HG03558 (cell line): Measurements from ENCODE around the gene CD99.
"Not testable (repeated sequence)": the region's sequence is repeated elsewhere in the genome, so short reads cannot be mapped to it uniquely, and the experiment has no call there.

Experiments
- ATAC-seq: cut with Tn5 transposase; IDR thresholded peaks from one replicate; pipeline ENCODE4 v1.9.1; 2021; ENCODE audit warnings: moderate number of reproducible peaks; ENCODE audit not compliant: unreplicated experiment; ENCODE audit errors: extremely low read depth

The CD99 gene

DNA sequence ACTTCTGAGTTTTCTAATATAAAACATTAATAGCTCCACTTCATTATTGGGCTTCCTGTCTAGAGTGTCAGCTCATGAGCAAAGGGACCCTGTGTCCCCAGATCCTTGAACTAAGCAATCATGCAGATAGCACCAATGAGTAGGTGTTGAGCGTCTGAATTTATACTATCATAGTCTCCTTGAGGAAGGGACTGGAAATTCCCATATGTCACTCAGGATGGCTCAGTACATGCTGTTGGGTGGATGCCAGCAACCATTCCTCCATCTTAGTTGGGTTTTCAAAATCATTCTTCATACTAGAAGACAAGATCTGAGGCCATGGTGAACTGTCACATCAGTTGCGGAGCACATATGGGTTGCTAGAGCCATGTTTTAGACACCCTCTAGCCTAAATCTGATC lies 27.7 kb downstream of the CD99 start:
- no peak for ATAC-seq

DNA sequence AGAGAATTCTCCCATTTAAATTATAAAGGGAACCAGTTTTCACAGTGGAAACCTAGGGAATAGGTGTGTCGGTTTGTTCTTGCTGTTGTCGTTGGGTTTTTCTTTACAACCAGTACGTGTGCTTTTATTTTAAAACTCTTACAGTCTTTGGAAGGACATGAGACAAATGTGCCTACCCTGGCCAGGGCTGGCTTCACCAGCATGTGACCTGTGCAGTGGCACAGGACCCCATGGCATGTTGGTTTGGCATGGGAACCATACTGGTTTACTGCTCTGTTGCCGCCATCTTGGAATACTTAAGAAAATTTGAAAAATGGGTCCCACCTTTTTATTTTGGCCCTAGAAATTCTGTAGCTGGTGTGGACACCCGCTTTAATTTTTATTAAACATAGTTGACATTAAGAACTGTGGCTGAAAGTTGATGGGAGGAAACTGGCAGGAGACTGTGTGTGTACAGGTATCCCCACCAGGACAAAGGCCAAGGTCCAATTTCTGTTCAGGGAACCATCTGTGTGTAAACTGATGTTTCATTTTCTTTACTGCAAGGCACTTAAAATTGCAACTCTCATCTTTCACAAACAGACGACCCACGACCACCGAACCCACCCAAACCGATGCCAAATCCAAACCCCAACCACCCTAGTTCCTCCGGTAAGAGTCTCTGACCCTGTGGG lies 28.8 kb downstream of the CD99 start:
- ATAC-seq, result no peak

DNA sequence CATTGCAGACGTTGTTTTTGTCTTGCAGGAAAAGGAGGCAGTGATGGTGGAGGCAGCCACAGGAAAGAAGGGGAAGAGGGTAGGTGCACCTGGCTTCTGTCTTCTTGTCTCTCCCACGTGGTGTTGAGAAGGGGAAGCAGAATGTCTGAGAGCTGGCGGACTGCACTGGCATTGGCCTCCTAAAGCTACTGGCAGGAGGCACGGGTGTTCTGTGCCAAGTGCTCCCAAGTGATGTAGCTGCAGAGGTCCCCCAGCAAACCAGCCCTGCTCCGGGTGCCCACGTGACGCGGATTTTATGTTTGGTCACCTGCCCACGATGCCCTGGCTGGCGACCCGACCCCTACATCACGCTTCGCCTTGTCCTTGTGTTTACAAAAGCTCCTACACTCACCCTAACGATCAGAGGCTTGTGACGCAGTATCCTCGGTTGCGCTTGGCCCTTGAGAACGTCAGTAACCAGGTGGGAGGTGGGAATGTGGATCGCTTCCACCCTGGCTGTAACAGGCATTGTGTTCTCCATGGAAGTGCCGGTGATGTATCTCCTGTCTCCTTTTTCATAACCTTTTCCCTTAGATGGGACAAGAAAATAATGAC lies 32.3 kb downstream of the CD99 start:
- ATAC-seq, result no peak

DNA sequence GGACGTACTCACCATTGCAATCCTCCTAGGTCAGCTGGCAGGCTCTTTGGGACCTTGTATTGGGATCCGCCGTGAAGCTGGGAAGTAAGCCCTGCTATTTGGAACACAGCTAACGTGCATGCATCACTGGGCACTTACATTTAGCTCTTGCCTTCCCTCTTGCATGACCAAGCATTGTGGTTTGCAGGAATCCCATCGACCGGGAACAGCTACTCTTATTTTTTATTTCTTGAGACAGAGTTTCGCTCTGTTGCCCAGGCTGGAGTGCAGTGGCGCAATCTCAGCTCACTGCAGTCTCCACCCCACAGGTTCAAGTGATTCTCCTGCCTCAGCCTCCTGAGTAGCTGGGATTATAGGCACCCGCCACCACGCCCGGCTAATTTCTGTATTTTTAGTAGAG lies 36.2 kb downstream of the CD99 start:
- not testable (repeated sequence) for ATAC-seq

DNA sequence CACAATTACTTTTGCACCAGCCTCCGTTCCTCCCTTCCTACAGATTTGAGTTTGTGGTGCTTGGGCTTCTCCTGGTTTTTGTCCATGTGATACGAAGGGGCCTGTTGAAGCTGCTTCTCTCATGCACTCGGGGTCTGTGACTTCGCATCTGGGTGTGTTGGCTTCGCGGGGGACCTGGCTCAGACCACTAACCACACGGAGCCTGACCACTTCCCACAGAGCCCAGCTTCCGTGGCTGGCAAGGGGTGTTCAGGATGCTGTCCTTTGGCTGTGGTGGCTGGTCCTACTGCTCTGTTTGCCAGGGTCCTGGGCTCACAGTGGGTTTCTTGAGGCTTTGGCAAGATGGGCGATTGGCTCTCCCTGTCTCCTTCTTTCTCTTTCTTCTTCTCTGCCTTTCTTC lies 41.0 kb downstream of the CD99 start:
- no peak for ATAC-seq

DNA sequence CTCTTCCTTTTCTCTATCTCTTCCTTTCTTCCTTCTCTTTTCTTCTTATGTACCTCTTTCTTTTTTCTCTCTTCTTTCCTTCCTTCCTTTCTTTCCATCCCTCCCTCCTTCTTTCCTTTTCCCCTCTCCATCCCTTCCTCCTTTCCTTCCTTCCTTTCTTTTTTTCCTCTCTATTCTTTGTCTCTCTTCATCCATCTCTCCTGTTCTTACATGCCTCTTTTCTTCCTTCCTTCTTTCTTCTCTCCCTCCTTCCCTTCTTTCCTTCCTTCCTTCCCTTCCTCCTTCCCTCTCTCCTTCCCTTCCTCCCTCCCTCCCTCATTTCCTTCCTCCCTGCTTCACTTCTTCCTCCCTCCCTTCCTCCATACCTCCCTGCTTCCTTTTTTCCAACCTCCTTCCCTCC lies 41.6 kb downstream of the CD99 start:
- ATAC-seq, result no peak

DNA sequence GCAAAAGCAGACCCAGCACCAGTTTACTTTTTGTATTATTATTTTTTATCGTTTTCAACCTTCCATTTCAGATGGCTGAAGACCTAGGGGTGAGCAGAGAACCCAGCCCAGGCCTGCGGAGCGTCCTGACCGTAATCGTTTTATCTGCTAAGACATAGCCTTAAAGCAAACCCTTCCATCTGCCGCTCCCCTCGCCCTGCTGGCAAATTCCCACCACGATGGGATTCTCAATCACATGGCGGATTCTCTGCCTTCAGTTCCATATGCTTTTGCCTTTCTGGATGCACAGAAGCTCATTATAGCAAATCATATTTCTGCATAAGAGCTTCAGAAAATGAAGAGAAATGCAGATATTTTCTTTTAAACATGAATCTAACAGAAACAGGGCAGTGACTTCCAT lies 42.2 kb downstream of the CD99 start:
- no peak for ATAC-seq

DNA sequence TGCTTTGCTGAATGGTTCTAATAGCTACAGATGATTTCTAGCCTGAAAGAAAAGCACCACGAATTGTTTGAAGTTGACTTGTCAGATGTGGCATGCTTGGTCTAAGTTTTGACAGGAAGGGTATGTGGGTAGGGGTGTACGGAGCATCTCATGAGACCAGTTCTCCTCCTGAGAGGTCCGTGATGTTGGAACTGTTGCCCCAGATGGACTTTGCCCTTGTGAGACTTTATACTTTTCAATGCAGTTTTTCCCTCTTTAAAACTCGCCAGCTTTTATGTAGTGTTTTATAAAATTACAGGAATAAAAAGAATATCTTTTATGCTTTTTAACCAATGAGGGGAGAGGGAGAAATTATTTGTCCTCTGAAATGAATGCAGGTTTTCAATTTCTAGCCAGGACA lies 44.2 kb downstream of the CD99 start:
- no peak for ATAC-seq

DNA sequence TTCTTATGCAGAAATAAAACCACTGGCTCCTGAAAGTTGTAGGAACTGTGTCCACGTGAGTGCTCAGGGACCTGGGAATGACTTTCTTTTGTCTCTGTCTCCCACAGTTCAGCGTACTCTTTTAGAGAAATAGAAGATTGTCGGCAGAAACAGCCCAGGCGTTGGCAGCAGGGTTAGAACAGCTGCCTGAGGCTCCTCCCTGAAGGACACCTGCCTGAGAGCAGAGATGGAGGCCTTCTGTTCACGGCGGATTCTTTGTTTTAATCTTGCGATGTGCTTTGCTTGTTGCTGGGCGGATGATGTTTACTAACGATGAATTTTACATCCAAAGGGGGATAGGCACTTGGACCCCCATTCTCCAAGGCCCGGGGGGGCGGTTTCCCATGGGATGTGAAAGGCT lies 49.6 kb downstream of the CD99 start:
- no peak for ATAC-seq

DNA sequence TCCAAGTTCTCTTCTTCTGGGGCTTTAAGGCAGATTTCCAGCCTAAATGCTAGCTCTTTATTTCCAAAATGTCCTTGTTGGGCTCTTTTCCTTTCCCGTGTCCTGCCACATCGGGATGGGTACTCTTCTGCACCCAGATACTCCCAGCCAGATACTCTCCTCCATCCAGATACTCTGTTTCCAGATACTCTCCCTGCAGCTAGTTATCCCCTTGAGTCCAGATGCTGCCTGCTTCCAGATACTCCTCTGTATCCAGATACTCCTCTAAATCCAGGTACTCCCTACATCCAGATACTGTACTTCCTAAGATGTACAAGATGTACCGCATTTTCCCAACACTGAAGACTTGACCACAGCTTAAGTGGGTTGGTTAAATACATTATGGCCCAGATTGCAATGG lies 50.3 kb downstream of the CD99 start:
- ATAC-seq, result no peak

DNA sequence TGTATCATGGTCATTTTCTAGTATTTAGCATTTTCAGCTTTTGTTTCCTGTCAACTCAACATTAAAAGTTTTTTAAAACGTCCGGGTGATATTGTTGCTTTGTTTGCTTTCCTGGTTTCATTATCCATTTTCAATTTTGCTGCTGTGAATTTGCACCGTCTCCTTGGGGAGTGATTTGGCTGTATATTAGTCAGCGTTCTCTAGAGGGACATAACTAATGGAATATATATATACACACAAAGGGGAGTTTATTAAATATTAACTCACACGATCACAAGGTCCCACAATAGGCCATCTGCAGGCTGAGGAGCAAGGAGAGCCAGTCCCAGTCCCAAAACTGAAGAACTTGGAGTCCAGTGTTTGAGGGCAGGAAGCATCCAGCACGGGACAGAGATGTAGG lies 55.2 kb downstream of the CD99 start:
- not testable (repeated sequence) for ATAC-seq

DNA sequence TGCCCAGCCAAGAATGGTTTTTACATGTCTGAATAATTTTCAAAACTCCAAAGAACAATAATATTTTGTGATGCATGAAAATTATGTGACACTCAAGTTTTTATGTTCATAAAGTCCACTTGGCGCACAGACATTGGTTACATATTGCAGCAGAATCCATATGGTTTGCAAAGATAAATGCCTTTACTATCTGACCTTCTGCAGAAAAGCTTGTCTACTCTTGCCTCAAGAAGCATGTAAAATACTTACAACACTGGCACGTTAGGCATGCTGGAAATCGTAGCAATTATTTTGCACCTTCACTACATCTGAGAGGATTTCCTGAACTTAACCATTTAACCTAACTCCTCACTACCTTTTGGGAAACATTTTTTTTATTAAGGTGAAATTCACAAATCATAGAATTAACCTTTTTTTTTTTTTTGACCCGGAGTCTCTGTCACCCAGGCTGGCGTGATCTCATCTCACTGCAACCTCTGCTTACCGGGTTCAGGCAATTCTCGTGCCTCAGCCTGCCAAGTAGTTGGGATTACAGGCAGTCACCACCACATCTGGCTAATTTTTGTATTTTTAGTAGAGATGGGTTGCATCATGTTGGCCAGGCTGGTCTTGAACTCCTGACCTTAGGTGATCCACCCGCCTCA lies 57.2 kb downstream of the CD99 start:
- ATAC-seq, result no peak

DNA sequence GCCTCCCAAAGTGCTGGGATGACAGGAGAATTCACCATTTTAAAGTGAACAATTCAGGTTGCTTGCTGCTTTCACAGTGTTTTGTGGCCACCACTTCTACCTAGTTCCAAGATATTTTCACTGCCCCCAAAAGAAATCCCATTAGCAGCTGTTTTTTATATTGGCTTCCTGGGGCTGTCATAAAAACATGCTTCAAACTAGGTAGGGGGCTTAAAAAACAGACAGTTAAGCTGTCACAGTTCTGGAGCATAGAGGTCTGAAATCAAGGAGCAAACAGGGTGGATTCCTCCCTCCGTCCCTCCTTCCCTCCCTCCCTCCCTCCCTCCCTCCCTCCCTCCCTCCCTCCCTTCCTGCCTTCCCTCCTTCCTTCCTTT lies 57.7 kb downstream of the CD99 start:
- no peak for ATAC-seq

DNA sequence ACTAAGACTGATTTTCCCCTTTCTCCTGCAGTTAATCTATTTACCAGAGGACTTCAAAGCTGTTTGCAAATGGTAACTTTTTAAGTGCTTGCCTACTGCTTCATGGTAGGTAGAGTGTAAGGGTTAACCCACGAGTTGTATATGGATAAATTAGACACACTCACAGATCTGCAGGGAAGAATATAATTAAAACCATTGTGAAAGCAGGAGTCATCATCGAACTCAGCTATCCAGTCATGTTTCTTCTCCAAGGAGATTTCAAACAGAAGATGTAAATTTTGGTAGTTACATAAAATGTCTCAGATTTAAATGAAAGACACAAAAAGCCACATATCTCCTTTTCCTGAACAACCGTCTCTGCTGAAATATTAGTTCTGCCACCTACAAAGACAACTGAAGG lies 60.2 kb downstream of the CD99 start:
- ATAC-seq, result no peak

DNA sequence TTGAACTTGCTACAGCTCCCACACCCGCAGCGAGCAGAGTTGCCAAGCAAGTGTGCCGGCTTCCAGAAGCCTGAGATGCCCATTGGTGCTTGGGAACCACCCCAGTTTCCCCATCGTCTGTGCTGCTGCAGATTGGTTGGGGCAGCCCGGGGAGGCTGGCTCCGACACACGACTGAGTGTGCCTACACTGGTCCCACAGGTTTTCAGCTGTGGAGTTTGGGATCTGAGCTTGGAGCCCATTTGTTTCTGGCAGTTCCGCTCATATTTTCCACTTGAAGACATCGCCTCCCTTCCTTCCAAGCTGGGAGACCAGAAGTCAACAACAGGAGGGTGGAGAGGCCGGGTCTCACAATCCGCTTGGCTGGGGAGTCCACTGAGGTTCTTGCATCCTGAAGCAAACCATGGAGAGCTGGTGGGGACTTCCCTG lies 60.8 kb downstream of the CD99 start, which contains the start of gene XG:
XG (plus strand) TSS at position 167 of the 427 bp plus-strand sequence; CDS start at position 402, 235 bp downstream.
- ATAC-seq, result not testable (repeated sequence)

DNA sequence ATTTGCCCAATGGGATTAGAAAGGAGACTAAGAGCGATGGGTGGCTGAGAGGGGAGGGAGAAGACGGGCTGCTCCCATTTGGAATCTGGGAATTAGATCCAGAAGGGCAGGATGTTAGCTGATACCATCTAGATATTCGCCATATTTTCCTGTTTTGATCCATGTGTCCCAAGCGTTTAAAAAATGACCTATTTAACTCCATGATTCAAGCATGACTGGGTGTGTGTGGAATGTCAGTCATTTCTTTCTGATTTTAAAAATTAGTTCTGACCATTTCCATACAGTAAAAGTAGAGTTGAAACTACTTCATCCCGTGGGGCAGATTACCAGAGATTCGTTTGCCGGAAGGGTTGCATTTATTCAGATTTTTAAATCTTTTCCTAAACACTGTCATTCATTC lies 61.3 kb downstream of the CD99 start:
- ATAC-seq, result not testable (repeated sequence)

DNA sequence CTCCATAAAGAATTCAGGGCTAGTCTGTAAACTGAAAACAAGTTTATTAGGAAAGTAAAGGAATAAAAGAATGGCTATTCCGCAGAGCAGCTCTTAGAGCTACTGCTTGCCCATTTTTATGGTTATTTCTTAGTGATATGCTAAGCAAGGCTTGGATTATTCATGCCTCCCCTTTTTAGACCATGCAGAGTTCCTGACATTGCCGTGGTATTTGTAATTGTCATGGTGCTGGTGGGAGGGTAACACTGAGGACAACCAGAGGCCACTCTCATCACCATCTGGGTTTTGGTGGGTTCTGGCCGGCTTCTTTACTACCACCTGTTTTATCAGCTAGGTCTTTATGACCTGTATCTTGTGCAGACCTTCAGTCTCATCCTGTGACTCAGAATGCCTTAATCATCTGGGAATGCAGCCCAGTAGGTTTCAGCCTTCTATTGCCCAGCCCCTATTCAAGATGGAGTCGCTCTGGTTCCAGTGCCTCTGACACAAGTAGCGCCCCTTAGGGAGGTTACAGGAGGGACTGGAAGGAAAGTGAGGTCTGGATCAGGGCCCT lies 64.1 kb downstream of the CD99 start:
- not testable (repeated sequence) for ATAC-seq

DNA sequence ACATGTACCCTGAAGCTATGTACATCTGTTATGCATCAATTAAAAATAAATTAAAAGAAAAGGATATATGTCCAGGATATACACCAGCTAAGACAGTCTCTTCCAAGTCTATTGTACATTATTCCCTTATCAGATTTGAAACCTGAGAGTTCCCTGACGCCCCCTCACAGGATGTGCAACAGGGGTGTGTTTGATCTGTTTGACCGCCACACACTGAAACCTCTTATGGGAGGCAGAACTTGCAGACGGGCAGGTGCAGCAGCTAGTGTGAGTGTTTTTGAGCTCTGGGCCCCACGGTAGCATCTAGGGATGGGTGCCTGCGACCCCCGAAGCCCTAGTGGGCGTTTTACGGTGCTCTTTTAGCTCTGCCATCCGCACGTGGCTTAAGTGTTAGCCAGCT lies 65.5 kb downstream of the CD99 start:
- no peak for ATAC-seq

DNA sequence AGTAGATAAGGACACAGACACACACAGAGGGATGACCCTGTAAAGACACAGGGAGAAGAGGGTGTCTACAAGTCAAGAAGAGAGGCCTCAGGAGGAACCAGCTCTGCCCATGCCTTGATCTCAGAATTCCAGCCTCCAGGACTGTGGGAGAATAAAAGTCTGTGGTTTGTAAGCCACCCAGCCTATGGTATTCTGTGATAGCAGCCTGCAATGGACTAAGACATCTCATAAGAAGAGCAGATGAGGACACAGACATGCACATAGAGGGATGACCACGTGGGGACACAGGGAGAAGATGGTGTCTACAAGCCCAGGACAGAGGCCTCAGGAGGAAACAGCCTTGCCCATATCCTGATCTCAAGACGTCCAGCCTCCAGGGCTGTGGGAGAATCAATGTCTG lies 70.2 kb downstream of the CD99 start:
- no peak for ATAC-seq

DNA sequence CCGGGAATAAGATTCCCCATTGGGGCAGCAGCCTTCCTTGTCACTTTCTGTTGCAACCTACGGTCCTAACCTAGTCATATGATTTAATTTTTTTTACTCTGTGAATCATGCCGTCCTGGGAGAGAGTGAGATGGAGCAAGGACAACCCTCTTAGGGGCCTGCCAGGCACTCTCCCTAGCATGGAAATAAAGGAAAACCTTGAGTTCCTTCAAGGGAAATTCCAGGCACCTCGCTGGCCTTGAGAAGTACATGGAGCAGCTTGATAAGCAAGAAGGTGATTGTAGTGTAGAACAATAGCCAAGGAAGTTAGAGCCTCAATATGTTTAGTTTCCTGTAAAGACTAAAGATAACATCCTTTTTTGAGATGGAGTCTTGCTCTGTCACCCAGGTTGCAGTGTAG lies 71.6 kb downstream of the CD99 start:
- ATAC-seq, result not testable (repeated sequence)

DNA sequence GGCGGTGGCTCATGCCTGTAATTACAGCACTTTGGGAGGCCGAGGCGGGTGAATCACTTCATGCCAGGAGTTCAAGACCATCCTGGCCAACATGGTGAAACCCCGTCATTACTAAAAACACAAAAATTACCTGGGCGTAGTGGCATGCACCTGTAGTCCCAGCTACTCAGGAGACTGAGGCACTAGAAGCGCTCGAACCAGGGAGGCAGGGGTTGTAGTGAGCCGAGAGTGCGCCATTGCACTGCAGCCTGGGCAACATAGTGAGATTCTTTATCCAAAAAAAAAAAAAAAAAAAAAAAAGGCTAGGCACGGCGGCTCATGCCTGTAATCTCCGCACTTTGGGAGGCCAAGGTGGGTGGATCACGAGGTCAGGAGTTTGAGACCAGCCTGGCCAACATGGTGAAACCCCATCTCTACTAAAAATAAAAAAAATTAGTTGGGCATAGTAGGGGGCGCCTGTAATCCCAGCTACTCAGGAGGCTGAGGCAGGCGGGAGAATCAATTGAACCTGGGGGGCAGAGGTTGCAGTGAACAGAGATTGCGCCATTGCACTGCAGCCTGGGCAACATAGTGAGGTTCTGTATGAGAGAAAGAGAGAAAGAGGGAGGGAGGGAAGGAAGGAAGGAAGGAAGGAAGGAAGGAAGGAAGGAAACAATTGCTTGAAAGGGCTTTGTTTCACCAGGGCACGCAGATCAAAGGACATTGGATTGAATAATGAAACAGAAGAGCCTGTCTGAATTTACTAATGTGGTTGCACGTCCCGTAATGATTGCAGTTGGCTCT lies 73.9 kb downstream of the CD99 start:
- not testable (repeated sequence) for ATAC-seq
